Measurements from ENCODE around the gene SIGLEC1. TPM values are rescaled to one million over a fixed set of nuclear protein-coding genes. Genes with fewer than 3 reads are reported as not detected.

The SIGLEC1 gene
- total RNA-seq, 3 donors from 2014 or later: 0.05 TPM

DNA sequence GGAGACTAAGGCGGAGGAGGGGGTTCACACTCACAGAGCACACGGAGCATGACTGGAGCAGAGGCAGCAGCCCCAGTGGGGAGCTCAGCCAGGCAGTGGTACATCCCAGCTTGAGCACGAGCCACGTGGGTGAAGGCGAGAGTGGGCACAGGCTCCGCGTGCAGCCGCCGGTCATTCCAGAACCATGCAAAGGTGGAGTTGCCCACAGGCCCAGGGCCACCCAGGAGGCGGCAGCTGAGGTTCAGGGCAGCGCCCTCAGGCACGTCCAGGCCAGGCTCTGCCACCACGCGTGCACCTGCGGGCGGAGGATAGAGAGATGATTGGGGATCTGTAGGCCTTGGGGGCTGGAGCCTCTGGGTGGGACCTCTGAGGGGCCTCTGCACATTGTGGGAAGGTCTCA is 21.1 kb downstream of the SIGLEC1 start:
- DNase-seq: no peak
- H3K9me3 Mint-ChIP-seq: no peaks in the 10 kb centered on the region
- H3K27me3 Mint-ChIP-seq (ENCODE audit: low read depth): no peaks in the 10 kb centered on the region
- H3K4me1 Mint-ChIP-seq (ENCODE audit: low read depth): no peaks in the 10 kb centered on the region
- no peak overlapping the region for H3K4me3 Mint-ChIP-seq
- no peak for ATAC-seq
- no peaks in the 10 kb centered on the region for H3K36me3 Mint-ChIP-seq (ENCODE audit: insufficient read depth)

- no peak overlapping the region for H3K4me3 Mint-ChIP-seq
- H3K9me3 Mint-ChIP-seq: no peaks in the 10 kb centered on the region
- H3K27me3 Mint-ChIP-seq (ENCODE audit: low read depth): no peaks in the 10 kb centered on the region
- ATAC-seq: no peak
- H3K36me3 Mint-ChIP-seq (ENCODE audit: insufficient read depth): no peaks in the 10 kb centered on the region
- no peak for DNase-seq
- no peaks in the 10 kb centered on the region for H3K4me1 Mint-ChIP-seq (ENCODE audit: low read depth)
Observed at GRCh38 chr20:3690413-3690812, 22.0 kb downstream of the SIGLEC1 start.

- ATAC-seq: no peak
- DNase-seq: no peak
- H3K4me1 Mint-ChIP-seq (ENCODE audit: low read depth): no peaks in the 10 kb centered on the region
- H3K27me3 Mint-ChIP-seq (ENCODE audit: low read depth): no peaks in the 10 kb centered on the region
- no peaks in the 10 kb centered on the region for H3K36me3 Mint-ChIP-seq (ENCODE audit: insufficient read depth)
- no peak overlapping the region for H3K4me3 Mint-ChIP-seq
- no peaks in the 10 kb centered on the region for H3K9me3 Mint-ChIP-seq
Observed at GRCh38 chr20:3689978-3690377, 22.4 kb downstream of the SIGLEC1 start.

DNA sequence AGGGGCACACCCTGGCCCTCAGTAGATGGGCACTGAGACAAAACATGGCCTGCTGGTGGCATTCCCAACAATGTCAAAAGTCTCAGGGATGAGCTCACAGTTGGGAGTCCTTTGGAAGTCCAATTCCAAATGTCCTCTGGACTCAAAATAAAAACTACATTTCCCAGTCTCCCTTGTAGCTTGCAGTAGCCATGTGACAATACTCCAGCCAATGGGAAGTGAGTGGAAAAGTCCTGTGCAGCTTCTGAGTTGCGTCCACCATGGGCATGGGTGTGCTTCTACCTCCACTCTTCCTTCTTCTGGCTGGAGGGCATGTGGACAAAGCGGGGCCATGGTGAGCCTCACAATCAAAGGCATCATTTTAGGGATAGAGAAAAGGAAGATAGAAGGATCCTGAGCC is 24.7 kb downstream of the SIGLEC1 start:
- Mint-ChIP-seq H3K4me1 (ENCODE audit: low read depth) (no peaks in the 10 kb centered on the region), H3K36me3 (ENCODE audit: insufficient read depth) (no peaks in the 10 kb centered on the region), H3K27me3 (ENCODE audit: low read depth) (peaks cover 16% of the 10 kb centered on the region), H3K9me3 (no peaks in the 10 kb centered on the region), H3K4me3 (no peak overlapping the region)
- ATAC-seq (peak in 1 of 2 donors; percentile 34), DNase-seq (no peak)

DNA sequence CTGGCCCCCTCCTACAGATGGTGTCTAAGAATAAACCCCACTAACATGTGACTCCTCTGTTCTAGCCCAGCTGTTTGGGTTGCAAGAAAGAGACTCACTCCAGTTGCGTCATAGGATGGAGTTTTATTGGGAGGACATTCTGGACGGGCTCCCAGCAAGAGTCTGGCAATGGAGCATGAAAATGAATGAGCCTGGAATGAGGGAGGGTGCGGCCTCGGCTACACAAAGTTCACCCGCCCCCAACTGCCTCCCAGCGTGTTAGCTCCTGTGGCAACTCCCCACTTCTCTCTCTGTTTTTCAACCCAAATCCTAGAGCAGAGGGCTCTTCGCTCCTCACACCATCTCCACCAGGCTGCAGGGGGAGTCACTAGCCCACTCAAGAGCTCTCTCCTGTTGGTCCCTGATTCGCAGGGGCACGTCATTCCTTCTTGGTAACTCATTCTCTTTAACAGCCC is 25.5 kb downstream of the SIGLEC1 start:
- Mint-ChIP-seq H3K36me3 (ENCODE audit: insufficient read depth) (no peaks in the 10 kb centered on the region), H3K4me1 (ENCODE audit: low read depth) (no peaks in the 10 kb centered on the region), H3K9me3 (no peaks in the 10 kb centered on the region)

DNA sequence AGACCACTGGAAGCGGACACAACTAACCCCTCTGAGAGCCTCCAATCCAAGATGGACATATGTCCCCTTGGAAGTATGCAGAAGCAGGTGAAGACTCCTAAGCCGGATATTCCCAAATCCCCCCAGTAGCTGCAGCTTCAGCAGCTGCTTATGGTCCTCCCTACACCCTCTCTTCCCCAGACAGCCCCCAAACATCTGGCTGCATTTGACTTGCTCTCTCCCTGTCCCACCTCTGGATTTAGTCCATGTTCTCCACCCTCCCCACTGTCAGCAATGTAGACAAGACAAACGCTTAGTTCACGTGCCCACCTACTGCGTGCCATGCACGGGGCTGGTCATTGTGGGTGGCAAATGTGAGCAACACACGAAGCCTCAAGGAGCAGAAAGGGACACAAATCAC is 26.0 kb downstream of the SIGLEC1 start:
- ATAC-seq: no peak
- no peak for DNase-seq
- Mint-ChIP-seq H3K9me3 (no peaks in the 10 kb centered on the region), H3K4me1 (ENCODE audit: low read depth) (no peaks in the 10 kb centered on the region), H3K27me3 (ENCODE audit: low read depth) (peaks cover 21% of the 10 kb centered on the region), H3K4me3 (no peak overlapping the region), H3K36me3 (ENCODE audit: insufficient read depth) (no peaks in the 10 kb centered on the region)

More for the DNA sequence above, 25.5 kb downstream of the SIGLEC1 start:
- DNase-seq: no peak
- ATAC-seq: no peak
- Mint-ChIP-seq H3K27me3 (ENCODE audit: low read depth) (peaks cover 21% of the 10 kb centered on the region), H3K4me3 (no peak overlapping the region)

- peaks cover 2% of the 10 kb centered on the region for H3K4me1 Mint-ChIP-seq (ENCODE audit: low read depth)
- peaks cover 31% of the 10 kb centered on the region for H3K27me3 Mint-ChIP-seq (ENCODE audit: low read depth)
- no peak for ATAC-seq
- H3K9me3 Mint-ChIP-seq: no peaks in the 10 kb centered on the region
- no peak overlapping the region for H3K4me3 Mint-ChIP-seq
- no peaks in the 10 kb centered on the region for H3K36me3 Mint-ChIP-seq (ENCODE audit: insufficient read depth)
- DNase-seq: no peak
Observed at GRCh38 chr20:3685341-3685740, 27.1 kb downstream of the SIGLEC1 start.

DNA sequence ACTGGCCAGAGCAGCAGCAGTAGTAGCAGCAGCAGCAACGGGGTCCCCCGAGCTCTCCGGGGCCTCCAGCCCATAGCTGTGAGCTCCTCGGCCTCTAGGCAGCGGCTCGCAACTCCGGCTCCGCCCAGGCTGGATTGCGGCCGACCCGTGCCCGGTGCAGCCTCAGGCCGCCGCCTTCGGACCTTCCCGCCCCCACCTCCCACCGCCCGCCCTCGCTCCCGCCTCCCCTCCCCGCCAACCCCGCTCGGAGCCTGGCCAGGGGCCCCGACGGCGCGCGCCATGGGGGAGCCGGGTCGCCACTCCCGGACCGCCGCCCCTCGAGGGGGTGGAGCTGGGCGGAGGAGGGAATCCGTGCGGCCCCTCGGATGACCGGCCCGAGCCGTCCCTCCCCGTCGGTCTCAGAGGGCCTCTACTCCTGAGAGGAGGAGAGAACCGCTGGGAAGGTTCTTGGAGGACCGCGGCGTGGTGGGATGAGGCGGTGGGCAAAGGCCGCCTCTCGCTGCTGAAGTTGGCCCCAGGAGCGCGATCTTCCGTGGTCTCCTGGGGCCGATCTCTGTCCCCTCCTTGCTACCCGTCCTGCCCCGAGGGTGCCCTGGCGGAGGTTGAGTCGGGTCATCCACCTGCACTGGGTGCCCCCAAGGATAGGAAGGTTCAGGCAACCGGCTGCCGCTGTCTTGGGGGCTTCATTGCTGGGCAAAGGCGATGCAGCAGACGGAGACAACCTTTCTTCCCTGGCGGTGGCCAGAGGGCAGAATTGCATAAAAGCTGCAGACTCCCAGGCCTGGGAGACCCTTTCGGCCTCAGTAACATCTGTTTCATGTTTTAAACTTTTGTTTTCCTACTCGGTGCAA is 30.2 kb downstream of the SIGLEC1 start, which contains the start of gene ADAM33:
ADAM33 (minus strand) TSS at position 80 of the 851 bp plus-strand sequence; CDS start at position 74, 6 bp downstream.
- no peaks in the 10 kb centered on the region for H3K9me3 Mint-ChIP-seq
- H3K4me1 Mint-ChIP-seq (ENCODE audit: low read depth): peaks cover 2% of the 10 kb centered on the region
- ATAC-seq (peak in 1 of 2 donors; percentile 35), DNase-seq (no peak)
- no peaks in the 10 kb centered on the region for H3K36me3 Mint-ChIP-seq (ENCODE audit: insufficient read depth)
- no peak within 1 kb of the TSS for H3K4me3 Mint-ChIP-seq
- peaks cover 42% of the 10 kb centered on the region for H3K27me3 Mint-ChIP-seq (ENCODE audit: low read depth)

- no peak for ATAC-seq
- Mint-ChIP-seq H3K27me3 (ENCODE audit: low read depth) (peaks cover 46% of the 10 kb centered on the region), H3K4me3 (no peak overlapping the region), H3K36me3 (ENCODE audit: insufficient read depth) (no peaks in the 10 kb centered on the region), H3K4me1 (ENCODE audit: low read depth) (peaks cover 5% of the 10 kb centered on the region), H3K9me3 (no peaks in the 10 kb centered on the region)
- DNase-seq: no peak
Observed at GRCh38 chr20:3681352-3681930, 31.0 kb downstream of the SIGLEC1 start.

GRCh38 chr20:3680701-3681351 is 31.6 kb downstream of the SIGLEC1 start:
- H3K36me3 Mint-ChIP-seq (ENCODE audit: insufficient read depth): no peaks in the 10 kb centered on the region
- H3K4me3 Mint-ChIP-seq: no peak overlapping the region
- peaks cover 50% of the 10 kb centered on the region for H3K27me3 Mint-ChIP-seq (ENCODE audit: low read depth)
- H3K9me3 Mint-ChIP-seq: no peaks in the 10 kb centered on the region
- H3K4me1 Mint-ChIP-seq (ENCODE audit: low read depth): peaks cover 5% of the 10 kb centered on the region
- ATAC-seq (no peak), DNase-seq (no peak)

GRCh38 chr20:3679749-3680700 is 32.4 kb downstream of the SIGLEC1 start:
- peaks cover 58% of the 10 kb centered on the region for H3K27me3 Mint-ChIP-seq (ENCODE audit: low read depth)
- DNase-seq: no peak
- H3K4me3 Mint-ChIP-seq: no peak overlapping the region
- H3K9me3 Mint-ChIP-seq: no peaks in the 10 kb centered on the region
- H3K4me1 Mint-ChIP-seq (ENCODE audit: low read depth): peaks cover 5% of the 10 kb centered on the region
- H3K36me3 Mint-ChIP-seq (ENCODE audit: insufficient read depth): no peaks in the 10 kb centered on the region
- ATAC-seq: no peak

DNA sequence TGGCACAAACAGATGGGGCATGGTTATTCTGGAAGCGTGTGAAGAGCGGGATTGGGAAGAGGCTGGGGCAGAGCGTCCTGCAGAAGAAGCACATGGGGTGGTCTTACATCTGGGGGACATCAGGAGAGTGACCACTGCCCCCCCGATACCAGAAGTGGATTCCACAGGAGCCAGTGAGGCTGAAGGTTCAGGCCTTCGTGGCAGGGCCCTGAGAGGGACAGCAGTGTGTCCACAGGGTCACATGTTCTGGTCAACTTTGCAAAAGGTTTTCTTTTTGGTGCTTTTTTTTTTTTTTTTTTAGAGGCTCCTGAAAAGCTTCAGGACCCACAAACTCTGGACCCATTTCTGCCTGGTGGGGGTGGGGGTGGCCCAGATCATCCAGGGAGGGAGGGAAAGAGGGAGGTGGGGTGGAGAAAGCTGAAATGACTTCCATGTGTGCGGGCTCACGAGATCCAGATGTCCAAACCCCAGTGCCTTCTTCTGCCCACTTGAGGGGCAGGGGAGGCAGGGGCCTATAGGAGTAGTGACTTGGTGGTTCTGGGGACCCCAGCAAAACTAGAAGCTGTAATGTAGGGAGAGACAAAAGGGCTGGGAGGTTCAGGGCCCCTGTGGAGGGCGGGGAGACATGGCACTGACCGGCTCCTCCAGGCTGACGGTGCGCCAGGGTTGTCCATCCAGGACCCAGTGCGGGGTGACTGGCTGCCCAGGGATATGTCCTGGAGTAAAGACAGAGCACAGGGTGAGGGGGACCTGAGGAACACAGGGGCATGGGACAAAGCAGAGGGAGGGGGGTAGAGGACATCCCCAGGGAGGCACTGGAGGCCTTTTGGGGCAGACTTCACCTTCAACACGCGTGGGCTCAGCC is 33.3 kb downstream of the SIGLEC1 start:
- no peaks in the 10 kb centered on the region for H3K36me3 Mint-ChIP-seq (ENCODE audit: insufficient read depth)
- peaks cover 5% of the 10 kb centered on the region for H3K4me1 Mint-ChIP-seq (ENCODE audit: low read depth)

DNA sequence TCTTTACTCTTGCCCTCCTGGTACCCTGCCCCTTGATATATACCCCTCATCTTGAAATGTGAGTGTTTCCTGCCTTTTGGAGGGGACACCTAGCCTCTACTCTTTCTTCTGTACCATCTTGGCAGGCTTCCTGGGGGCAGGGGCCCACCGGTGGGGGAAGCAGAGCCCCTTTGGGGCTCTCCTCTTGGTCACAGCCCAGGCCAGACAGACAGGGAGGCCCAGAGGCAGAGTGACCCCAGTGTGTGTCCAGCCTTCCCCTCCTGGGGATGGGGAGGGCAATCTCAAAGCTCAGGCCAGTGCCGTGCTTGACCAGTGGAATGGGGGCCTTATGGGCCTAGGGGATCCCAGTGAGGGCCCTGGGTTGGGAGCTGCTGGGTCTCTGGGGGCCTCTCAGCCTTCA is 34.2 kb downstream of the SIGLEC1 start:
- no peak for ATAC-seq
- peaks cover 5% of the 10 kb centered on the region for H3K4me1 Mint-ChIP-seq (ENCODE audit: low read depth)
- peaks cover 59% of the 10 kb centered on the region for H3K27me3 Mint-ChIP-seq (ENCODE audit: low read depth)

More for the DNA sequence above, 33.3 kb downstream of the SIGLEC1 start:
- H3K27me3 Mint-ChIP-seq (ENCODE audit: low read depth): peaks cover 61% of the 10 kb centered on the region
- DNase-seq: no peak
- no peak for ATAC-seq
- H3K4me3 Mint-ChIP-seq: no peak overlapping the region
- H3K9me3 Mint-ChIP-seq: no peaks in the 10 kb centered on the region

More for the DNA sequence above, 34.2 kb downstream of the SIGLEC1 start:
- Mint-ChIP-seq H3K9me3 (no peaks in the 10 kb centered on the region), H3K36me3 (ENCODE audit: insufficient read depth) (no peaks in the 10 kb centered on the region), H3K4me3 (no peak overlapping the region)
- no peak for DNase-seq

Data from activated T-cell treated with anti-CD3 and anti-CD28 coated beads, Interleukin-2, amount 50 U/mL, for 4 hours (primary cell).